ENCODE results near the gene DNAJC12. TPM values are rescaled to one million over a fixed set of nuclear protein-coding genes. Genes with fewer than 3 reads are reported as not detected.

The DNAJC12 gene
- total RNA-seq, 1 experiment from 2014 or later, result 4.3 TPM

- ChIA-PET CTCF (no interaction called here), RAD21 (ENCODE audit: low non-redundant PET in 1 of 2, low total read pairs in 2 of 2, uncharacterized antibody in 2 of 2, unreplicated experiment in 2 of 2) (no interaction called here), POLR2A (no interaction called here)
- Histone ChIP-seq H2AFZ (ENCODE audit: low read depth, low read length, poor library complexity, severe bottlenecking) (no peak overlapping the region), H3K27me3 (ENCODE audit: insufficient read depth, low read length) (no peaks in the 10 kb centered on the region), H3K4me1 (ENCODE audit: control insufficient read depth in 1 of 2, insufficient read depth in 2 of 2, low read length in 2 of 2) (no peaks in the 10 kb centered on the region; a peak in 1 of 4 replicates), H3K9me3 (ENCODE audit: control insufficient read depth in 1 of 2, insufficient read depth in 1 of 2, low read depth in 1 of 2, low read length in 2 of 2) (no peaks in the 10 kb centered on the region), H3K36me3 (ENCODE audit: control insufficient read depth in 1 of 2, insufficient read depth in 2 of 2, low read length in 2 of 2) (no peaks in the 10 kb centered on the region), H3K9ac (ENCODE audit: low read length) (no peak overlapping the region), H3K27ac (ENCODE audit: low read depth, low read length) (no peak overlapping the region), H3K79me2 (ENCODE audit: insufficient read depth, low read length) (no peaks in the 10 kb centered on the region), H3K4me3 (replicated peaks in 1 of 2; ENCODE audit: low read depth in 1 of 2, low read length in 2 of 2) (no peak overlapping the region), H4K20me1 (ENCODE audit: insufficient read depth) (no peaks in the 10 kb centered on the region), H3K9me2 (ENCODE audit: insufficient read depth) (no peaks in the 10 kb centered on the region), H3K4me2 (ENCODE audit: low read length) (no peak overlapping the region)
- no TSS peak for BruUV-seq (replicated peaks)
- DNase-seq (ENCODE audit: low read depth, low spot score), result no peak
- TF ChIP-seq ZFX (IDR thresholded peaks at IDR 0.05) (no peak), EZH2 (IDR thresholded peaks at IDR 0.05) (no peak), CTCF (IDR thresholded peaks at IDR 0.05 in 2 of 3, conservative IDR thresholded peaks at IDR 0.05 in 1 of 3; ENCODE audit: borderline replicate concordance in 1 of 3, insufficient read depth in 1 of 3, low read depth in 2 of 3, low read length in 2 of 3) (no peak), POLR2A (IDR thresholded peaks at IDR 0.05; ENCODE audit: borderline replicate concordance, extremely low read depth, insufficient read depth, insufficient read length) (no peak), CBX3 (IDR thresholded peaks at IDR 0.05; ENCODE audit: low read depth) (no peak), EZH2phosphoT487 (IDR thresholded peaks at IDR 0.05; ENCODE audit: borderline replicate concordance) (no peak), RAD21 (IDR thresholded peaks at IDR 0.05; ENCODE audit: low read depth) (no peak), REST (IDR thresholded peaks at IDR 0.05; ENCODE audit: low read depth) (no peak), YY1 (IDR thresholded peaks at IDR 0.05; ENCODE audit: extremely low read depth, insufficient replicate concordance, low read depth, low read length) (no peak), EGR1 (IDR thresholded peaks at IDR 0.05; ENCODE audit: low read depth) (no peak), MAX (IDR thresholded peaks at IDR 0.05) (no peak), FOSL1 (IDR thresholded peaks at IDR 0.05; ENCODE audit: low read depth) (no peak), POLR2AphosphoS5 (IDR thresholded peaks at IDR 0.05; ENCODE audit: low read depth, low read length) (no peak), SIN3A (IDR thresholded peaks at IDR 0.05; ENCODE audit: low read depth) (no peak), ZBTB33 (IDR thresholded peaks at IDR 0.05; ENCODE audit: extremely low read depth, insufficient replicate concordance, low read length) (no peak), SRF (IDR thresholded peaks at IDR 0.05; ENCODE audit: low read depth) (no peak), ZNF274 (IDR thresholded peaks at IDR 0.05; ENCODE audit: low read depth, low read length) (no peak), CEBPB (IDR thresholded peaks at IDR 0.05; ENCODE audit: low read depth) (no peak), JUND (IDR thresholded peaks at IDR 0.05) (no peak), ELF1 (IDR thresholded peaks at IDR 0.05; ENCODE audit: borderline replicate concordance, low read depth) (no peak)
- intact Hi-C loops (cut with micrococcal nuclease), result loop anchor here (5.0 to 10.0 kb wide), 2 partner anchors 468 to 820 kb away; no protein-coding TSS in a partner anchor
- no peak for ATAC-seq
These were observed 62.7 kb downstream of the DNAJC12 start for GRCh38 chr10:67775279-67775678.

Measured in HCT116 (cell line).